GM12891 (cell line): ENCODE results near the gene GBF1.

Source experiments
- PAX5 ChIP-seq: IDR thresholded peaks from 2 replicates; pipeline ENCODE4 v1.6.1; 2011; ENCODE audit warnings: low read length, moderate library complexity, mild to moderate bottlenecking; ENCODE audit not compliant: insufficient read depth, severe bottlenecking
- POLR2A ChIP-seq: IDR thresholded peaks from 2 replicates; pipeline ENCODE4 v1.6.1; 2011; ENCODE audit warnings: low read depth, low read length, control low read depth
- POLR2AphosphoS5 ChIP-seq: IDR thresholded peaks from 2 replicates; pipeline ENCODE4 v1.6.1; 2011; ENCODE audit warnings: low read depth, low read length, control low read depth
- POU2F2 ChIP-seq: IDR thresholded peaks from 2 replicates; pipeline ENCODE4 v1.6.1; 2011; ENCODE audit warnings: low read depth, mild to moderate bottlenecking, control low read depth, low read length, moderate library complexity
- SPI1 ChIP-seq: IDR thresholded peaks from 2 replicates; pipeline ENCODE4 v1.6.1; 2011; ENCODE audit warnings: low read depth, low read length, control low read depth
- TAF1 ChIP-seq: IDR thresholded peaks from 2 replicates; pipeline ENCODE4 v1.6.1; 2011; ENCODE audit warnings: low read depth, low read length, control low read depth

DNA sequence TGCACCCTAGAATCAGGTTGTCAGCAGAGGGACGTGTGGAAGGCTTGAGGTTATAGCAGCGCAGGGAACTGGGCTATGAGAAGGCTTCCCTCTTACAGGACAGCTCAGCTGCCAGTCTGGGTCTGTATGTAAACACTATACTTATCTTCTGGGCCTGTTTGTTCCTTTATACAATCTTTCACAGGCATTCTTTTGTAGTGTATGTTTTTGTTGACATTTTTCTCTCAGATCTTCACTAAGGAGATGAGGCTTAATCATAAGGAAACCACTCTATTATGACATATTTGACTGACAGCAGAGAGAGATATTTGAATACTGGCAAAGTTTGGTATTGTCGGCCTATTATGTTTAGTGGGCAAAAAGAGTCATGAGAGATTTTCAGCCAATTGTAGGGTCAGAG, 929 bp downstream of the GBF1 start:
- TF ChIP-seq POLR2A (no peak), POLR2AphosphoS5 (no peak), PAX5 (no peak), SPI1 (0 out of 2 replicates have a peak, but pooled peaks have one; percentile 7), TAF1 (no peak), POU2F2 (no peak)
